HepG2 (cell line): ENCODE measurements around the gene AMIGO3. TPM values are rescaled to one million over a fixed set of nuclear protein-coding genes. Genes with fewer than 3 reads are reported as not detected.

ENCODE experiments used
- HOXA9 ChIP-seq: sonication (generic); formaldehyde crosslinking; IDR thresholded peaks from 2 replicates; pipeline ENCODE4 v1.8.1; 2022; ENCODE audit warnings: missing genetic modification reagents, mild to moderate bottlenecking, moderate library complexity, borderline replicate concordance
- REL ChIP-seq: sonication (generic); formaldehyde crosslinking; conservative IDR thresholded peaks from 2 replicates; pipeline ENCODE4 v1.8.0; 2022; ENCODE audit warnings: mild to moderate bottlenecking, missing genetic modification reagents, moderate library complexity
- SNRNP70 ChIP-seq: fragments of 200-400 bp; formaldehyde crosslinking; IDR thresholded peaks from 2 replicates; pipeline ENCODE4 v1.6.1; 2017; ENCODE audit warnings: mild to moderate bottlenecking, low read depth, low read length, moderate library complexity
- TGIF2 ChIP-seq: IDR thresholded peaks from 2 replicates; pipeline ENCODE4 v1.6.1; 2016; ENCODE audit warnings: control low read depth, missing compliant biosample characterization
- ZKSCAN8 ChIP-seq: IDR thresholded peaks from 2 replicates; pipeline ENCODE4 v1.6.1; 2016; ENCODE audit warnings: borderline replicate concordance, missing genetic modification reagents, missing compliant biosample characterization
- ZNF326 ChIP-seq: sonication (generic); formaldehyde crosslinking; IDR thresholded peaks from 2 replicates; pipeline ENCODE4 v1.4.0; 2020; ENCODE audit warnings: missing genetic modification reagents, borderline replicate concordance
- ZNF335 ChIP-seq: sonication (generic); formaldehyde crosslinking; IDR thresholded peaks from 2 replicates; pipeline ENCODE4 v1.4.0; 2020; ENCODE audit warnings: missing genetic modification reagents
- ZNF33B ChIP-seq: sonication (generic); formaldehyde crosslinking; IDR thresholded peaks from 2 replicates; pipeline ENCODE4 v1.5.1; 2020; ENCODE audit warnings: mild to moderate bottlenecking, missing genetic modification reagents
- ZNF547 ChIP-seq: sonication (generic); formaldehyde crosslinking; IDR thresholded peaks from 2 replicates; pipeline ENCODE4 v1.5.1; 2020; ENCODE audit warnings: mild to moderate bottlenecking, missing genetic modification reagents
- ZNF614 ChIP-seq: IDR thresholded peaks from 2 replicates; pipeline ENCODE4 v1.6.1; 2018; ENCODE audit warnings: missing biosample characterization, missing genetic modification reagents, inconsistent platforms, borderline replicate concordance
- ZNF720 ChIP-seq: sonication (generic); formaldehyde crosslinking; IDR thresholded peaks from 2 replicates; pipeline ENCODE4 v1.4.0; 2020; ENCODE audit warnings: missing genetic modification reagents
- ZNF749 ChIP-seq: sonication (generic); formaldehyde crosslinking; IDR thresholded peaks from 2 replicates; pipeline ENCODE4 v1.8.0; 2022; ENCODE audit warnings: mild to moderate bottlenecking, missing genetic modification reagents, moderate library complexity, borderline replicate concordance
- ZSCAN30 ChIP-seq: sonication (generic); formaldehyde crosslinking; IDR thresholded peaks from 2 replicates; pipeline ENCODE4 v1.5.0; 2020; ENCODE audit warnings: mild to moderate bottlenecking, missing genetic modification reagents
- polyA plus RNA-seq, 8 experiments: library from polyadenylated mRNA; depleted of rRNA in 3 of 8; stranded (reverse) in 7 of 8; unstranded in 1 of 8; fragments of >200 nt; fragmentation: Illumina TruSeq in 4 of 8; extraction: Trizol in 4 of 8; gene quantifications; 2 replicates each; pipeline versions ENCODE4 v1.2.1 to v1.2.3, GENCODE V29; 2011 to 2016; ENCODE audit warnings: low read depth in 4 of 8, missing spikeins in 1 of 8, mixed read lengths in 1 of 8; ENCODE audit not compliant: insufficient read depth in 1 of 8
- total RNA-seq, 5 experiments: library from RNA; depleted of rRNA; stranded (reverse); fragments of >200 nt; fragmentation: Illumina TruSeq; extraction: Trizol; gene quantifications; 2 replicates each; pipeline ENCODE4 v1.2.3, GENCODE V29; 2016; ENCODE audit warnings: low read depth in 1 of 5
- TF ChIP-seq, protein P1 (sequence below): sonication (generic); formaldehyde crosslinking; IDR thresholded peaks from 2 replicates; pipeline ENCODE4 v1.4.0; 2020; ENCODE audit warnings: missing genetic modification reagents, borderline replicate concordance
- TF ChIP-seq, protein P2 (sequence below): sonication (generic); formaldehyde crosslinking; IDR thresholded peaks from 2 replicates; pipeline ENCODE4 v1.5.0; 2020; ENCODE audit warnings: mild to moderate bottlenecking, missing genetic modification reagents, borderline replicate concordance
- TF ChIP-seq, protein P3 (sequence below): sonication (generic); formaldehyde crosslinking; IDR thresholded peaks from 2 replicates; pipeline ENCODE4 v1.8.1; 2023; ENCODE audit warnings: mild to moderate bottlenecking, missing genetic modification reagents
- TF ChIP-seq, protein P4 (sequence below), 2 experiments: sonication (generic) in 1 of 2; formaldehyde crosslinking in 1 of 2; IDR thresholded peaks; 2 replicates each; pipeline versions ENCODE4 v1.5.1 to v1.6.1; 2011 to 2020; ENCODE audit warnings: borderline replicate concordance in 1 of 2, low read depth in 1 of 2, low read length in 1 of 2, mild to moderate bottlenecking in 1 of 2, missing genetic modification reagents in 1 of 2, moderate library complexity in 1 of 2
- TF ChIP-seq, protein P5 (sequence below): IDR thresholded peaks from 2 replicates; pipeline ENCODE4 v1.6.1; 2016; ENCODE audit warnings: mild to moderate bottlenecking

Gene AMIGO3
- total and polyA plus RNA-seq, 2 of the 13 experiments (the other 11 are each of a cell fraction or from before 2014, with no cell fraction given) = 0.35 TPM; not detected in 1

DNA sequence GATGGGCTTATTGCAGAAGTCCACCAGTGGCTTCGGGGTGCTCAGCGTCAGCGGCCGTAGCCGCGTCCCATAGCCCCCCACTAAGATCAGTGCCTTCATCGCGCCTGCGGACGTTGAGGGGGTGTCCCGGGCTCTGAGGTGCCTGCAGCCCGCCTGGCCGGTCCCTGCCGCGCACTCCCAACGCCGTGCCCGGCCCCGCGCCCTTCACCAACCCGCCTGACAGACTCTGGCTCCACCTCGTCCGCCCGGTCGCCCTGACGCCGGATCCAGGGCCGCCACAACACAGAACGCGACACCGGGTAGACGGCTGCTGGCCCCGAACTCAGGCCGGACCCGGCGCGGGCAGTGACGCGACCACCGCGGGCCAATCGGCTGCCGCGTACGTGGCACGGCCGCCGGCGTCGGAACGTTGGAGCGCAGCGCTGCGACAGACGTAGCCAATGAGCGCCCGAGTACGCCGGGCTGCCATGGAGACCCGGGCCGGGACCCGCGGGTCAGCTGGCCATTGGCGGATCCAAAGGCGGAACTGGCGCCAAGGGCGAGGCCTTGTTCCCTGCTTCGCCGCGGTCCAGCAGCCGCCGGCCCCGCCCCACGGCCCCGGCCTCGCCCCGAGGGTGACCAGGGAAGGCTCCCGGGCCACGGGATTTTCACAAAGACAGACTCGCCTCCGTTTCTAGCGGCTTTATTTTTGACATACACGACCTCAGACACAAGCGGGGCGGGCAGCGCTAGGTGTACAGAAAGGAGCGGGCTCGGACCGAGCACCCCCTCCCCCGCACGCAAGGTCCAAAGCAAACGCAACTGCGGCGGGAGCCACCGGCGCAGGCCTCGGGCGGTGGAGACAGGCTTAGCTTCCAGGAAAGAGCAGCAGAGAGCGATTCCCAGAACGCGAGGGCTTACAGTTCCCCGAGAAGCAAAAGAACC is 4.4 kb upstream of the AMIGO3 start, which contains the start of gene GMPPB (continued):
- TF ChIP-seq, protein P1, sequence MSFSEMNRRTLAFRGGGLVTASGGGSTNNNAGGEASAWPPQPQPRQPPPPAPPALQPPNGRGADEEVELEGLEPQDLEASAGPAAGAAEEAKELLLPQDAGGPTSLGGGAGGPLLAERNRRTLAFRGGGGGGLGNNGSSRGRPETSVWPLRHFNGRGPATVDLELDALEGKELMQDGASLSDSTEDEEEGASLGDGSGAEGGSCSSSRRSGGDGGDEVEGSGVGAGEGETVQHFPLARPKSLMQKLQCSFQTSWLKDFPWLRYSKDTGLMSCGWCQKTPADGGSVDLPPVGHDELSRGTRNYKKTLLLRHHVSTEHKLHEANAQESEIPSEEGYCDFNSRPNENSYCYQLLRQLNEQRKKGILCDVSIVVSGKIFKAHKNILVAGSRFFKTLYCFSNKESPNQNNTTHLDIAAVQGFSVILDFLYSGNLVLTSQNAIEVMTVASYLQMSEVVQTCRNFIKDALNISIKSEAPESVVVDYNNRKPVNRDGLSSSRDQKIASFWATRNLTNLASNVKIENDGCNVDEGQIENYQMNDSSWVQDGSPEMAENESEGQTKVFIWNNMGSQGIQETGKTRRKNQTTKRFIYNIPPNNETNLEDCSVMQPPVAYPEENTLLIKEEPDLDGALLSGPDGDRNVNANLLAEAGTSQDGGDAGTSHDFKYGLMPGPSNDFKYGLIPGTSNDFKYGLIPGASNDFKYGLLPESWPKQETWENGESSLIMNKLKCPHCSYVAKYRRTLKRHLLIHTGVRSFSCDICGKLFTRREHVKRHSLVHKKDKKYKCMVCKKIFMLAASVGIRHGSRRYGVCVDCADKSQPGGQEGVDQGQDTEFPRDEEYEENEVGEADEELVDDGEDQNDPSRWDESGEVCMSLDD (CRISPR knock-in tag) = no peak
- no peak for TF ChIP-seq ZKSCAN8 (CRISPR knock-in tag)
- TF ChIP-seq, protein P2, sequence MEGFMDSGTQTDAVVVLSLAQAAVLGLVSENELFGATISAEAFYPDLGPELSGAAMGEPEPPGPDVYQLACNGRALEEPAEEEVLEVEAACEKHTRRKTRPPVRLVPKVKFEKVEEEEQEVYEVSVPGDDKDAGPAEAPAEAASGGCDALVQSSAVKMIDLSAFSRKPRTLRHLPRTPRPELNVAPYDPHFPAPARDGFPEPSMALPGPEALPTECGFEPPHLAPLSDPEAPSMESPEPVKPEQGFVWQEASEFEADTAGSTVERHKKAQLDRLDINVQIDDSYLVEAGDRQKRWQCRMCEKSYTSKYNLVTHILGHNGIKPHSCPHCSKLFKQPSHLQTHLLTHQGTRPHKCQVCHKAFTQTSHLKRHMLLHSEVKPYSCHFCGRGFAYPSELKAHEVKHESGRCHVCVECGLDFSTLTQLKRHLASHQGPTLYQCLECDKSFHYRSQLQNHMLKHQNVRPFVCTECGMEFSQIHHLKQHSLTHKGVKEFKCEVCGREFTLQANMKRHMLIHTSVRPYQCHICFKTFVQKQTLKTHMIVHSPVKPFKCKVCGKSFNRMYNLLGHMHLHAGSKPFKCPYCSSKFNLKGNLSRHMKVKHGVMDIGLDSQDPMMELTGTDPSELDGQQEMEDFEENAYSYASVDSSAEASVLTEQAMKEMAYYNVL (CRISPR knock-in tag) = peak; percentile 53; the same call in 1 of the 2 replicates
- TF ChIP-seq ZNF335 (CRISPR knock-in tag) = no peak; the same call in 1 of the 2 replicates
- TF ChIP-seq, protein P3, sequence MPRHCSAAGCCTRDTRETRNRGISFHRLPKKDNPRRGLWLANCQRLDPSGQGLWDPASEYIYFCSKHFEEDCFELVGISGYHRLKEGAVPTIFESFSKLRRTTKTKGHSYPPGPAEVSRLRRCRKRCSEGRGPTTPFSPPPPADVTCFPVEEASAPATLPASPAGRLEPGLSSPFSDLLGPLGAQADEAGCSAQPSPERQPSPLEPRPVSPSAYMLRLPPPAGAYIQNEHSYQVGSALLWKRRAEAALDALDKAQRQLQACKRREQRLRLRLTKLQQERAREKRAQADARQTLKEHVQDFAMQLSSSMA (CRISPR knock-in tag) = peak; percentile 91
- no peak for TF ChIP-seq SNRNP70
- 0 out of 2 replicates have a peak, but pooled peaks have one; percentile 30 for TF ChIP-seq ZNF614 (CRISPR knock-in tag)
- 0 out of 2 replicates have a peak, but pooled peaks have one; percentile 23 for TF ChIP-seq TGIF2 (CRISPR knock-in tag)
- TF ChIP-seq ZNF720 = no peak
- TF ChIP-seq HOXA9 (CRISPR knock-in tag) = peak; percentile 71
- TF ChIP-seq REL (CRISPR knock-in tag) = 0 out of 2 replicates have a peak, but pooled peaks have one; percentile 74
- TF ChIP-seq ZNF749 (CRISPR knock-in tag) = peak; percentile 87; the same call in 1 of the 2 replicates
- TF ChIP-seq, protein P4, sequence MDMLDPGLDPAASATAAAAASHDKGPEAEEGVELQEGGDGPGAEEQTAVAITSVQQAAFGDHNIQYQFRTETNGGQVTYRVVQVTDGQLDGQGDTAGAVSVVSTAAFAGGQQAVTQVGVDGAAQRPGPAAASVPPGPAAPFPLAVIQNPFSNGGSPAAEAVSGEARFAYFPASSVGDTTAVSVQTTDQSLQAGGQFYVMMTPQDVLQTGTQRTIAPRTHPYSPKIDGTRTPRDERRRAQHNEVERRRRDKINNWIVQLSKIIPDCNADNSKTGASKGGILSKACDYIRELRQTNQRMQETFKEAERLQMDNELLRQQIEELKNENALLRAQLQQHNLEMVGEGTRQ (IDR thresholded peaks at IDR 0.05; ENCODE audit: low read depth, low read length) = no peak
- TF ChIP-seq, protein P4 (CRISPR knock-in tag; IDR thresholded peaks at IDR 0.05; ENCODE audit: borderline replicate concordance) = no peak
- TF ChIP-seq ZNF33B (CRISPR knock-in tag) = no peak
- TF ChIP-seq ZNF326 = peak; percentile 91
- TF ChIP-seq ZSCAN30 (CRISPR knock-in tag) = no peak
- TF ChIP-seq ZNF547 (CRISPR knock-in tag) = no peak; the same call in 1 of the 2 replicates
- TF ChIP-seq, protein P5, sequence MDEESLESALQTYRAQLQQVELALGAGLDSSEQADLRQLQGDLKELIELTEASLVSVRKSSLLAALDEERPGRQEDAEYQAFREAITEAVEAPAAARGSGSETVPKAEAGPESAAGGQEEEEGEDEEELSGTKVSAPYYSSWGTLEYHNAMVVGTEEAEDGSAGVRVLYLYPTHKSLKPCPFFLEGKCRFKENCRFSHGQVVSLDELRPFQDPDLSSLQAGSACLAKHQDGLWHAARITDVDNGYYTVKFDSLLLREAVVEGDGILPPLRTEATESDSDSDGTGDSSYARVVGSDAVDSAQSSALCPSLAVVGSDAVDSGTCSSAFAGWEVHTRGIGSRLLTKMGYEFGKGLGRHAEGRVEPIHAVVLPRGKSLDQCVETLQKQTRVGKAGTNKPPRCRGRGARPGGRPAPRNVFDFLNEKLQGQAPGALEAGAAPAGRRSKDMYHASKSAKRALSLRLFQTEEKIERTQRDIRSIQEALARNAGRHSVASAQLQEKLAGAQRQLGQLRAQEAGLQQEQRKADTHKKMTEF (CRISPR knock-in tag) = peak; percentile 64; the same call in 1 of the 2 replicates
